Activated T-helper 17 cell treated with anti-CD3 and anti-CD28 coated beads, Interleukin-2, amount 50 U/mL, for 72 hours (primary cell): Measurements from ENCODE around the gene ASTN1. TPM values are rescaled to one million over a fixed set of nuclear protein-coding genes. Genes with fewer than 3 reads are reported as not detected.

ENCODE experiments used
- ATAC-seq: fragments of 150-1000 bp; cut with Tn5 transposase; replicated peaks from 2 replicates; pipeline ENCODE4 v1.10.0; 2021; ENCODE audit warnings: mild to moderate bottlenecking, moderate library complexity
- H3K27ac Mint-ChIP-seq: one replicate; pipeline ENCODE4 v1.8.0; 2022; ENCODE audit warnings: mixed read lengths
- H3K27me3 Mint-ChIP-seq: one replicate; pipeline ENCODE4 v1.8.0; 2022; ENCODE audit warnings: mixed read lengths
- H3K36me3 Mint-ChIP-seq: one replicate; pipeline ENCODE4 v1.8.0; 2022; ENCODE audit warnings: low read depth, mild to moderate bottlenecking, mixed read lengths
- H3K4me1 Mint-ChIP-seq: one replicate; pipeline ENCODE4 v1.8.0; 2022; ENCODE audit warnings: mixed read lengths
- H3K4me3 Mint-ChIP-seq: one replicate; pipeline ENCODE4 v1.8.0; 2022; ENCODE audit warnings: mild to moderate bottlenecking, mixed read lengths
- H3K9me3 Mint-ChIP-seq: one replicate; pipeline ENCODE4 v1.8.0; 2022; ENCODE audit warnings: mixed read lengths
- total RNA-seq, 2 donors: library from RNA; stranded (reverse); gene quantifications; one replicate each; pipeline ENCODE4 v1.2.3, GENCODE V29; 2022

Gene ASTN1
- total RNA-seq, 2 donors from 2014 or later, result not detected

- no peaks in the 10 kb centered on the region for H3K36me3 Mint-ChIP-seq
- ATAC-seq, result no peak
- peaks cover 4% of the 10 kb centered on the region for H3K27me3 Mint-ChIP-seq
- H3K4me3 Mint-ChIP-seq, result no peak overlapping the region
- H3K9me3 Mint-ChIP-seq, result peaks cover 4% of the 10 kb centered on the region
- no peaks in the 10 kb centered on the region for H3K4me1 Mint-ChIP-seq
- H3K27ac Mint-ChIP-seq, result no peak overlapping the region
Observed at GRCh38 chr1:176876966-176877515, 287.5 kb downstream of the ASTN1 start.

GRCh38 chr1:176869577-176869976 lies 294.9 kb downstream of the ASTN1 start:
- ATAC-seq, result no peak
- Mint-ChIP-seq H3K27ac (no peak overlapping the region), H3K36me3 (no peaks in the 10 kb centered on the region), H3K9me3 (peaks cover 8% of the 10 kb centered on the region), H3K4me3 (no peak overlapping the region), H3K4me1 (no peaks in the 10 kb centered on the region), H3K27me3 (peaks cover 10% of the 10 kb centered on the region)

GRCh38 chr1:176866011-176866714 lies 298.3 kb downstream of the ASTN1 start:
- no peak for ATAC-seq
- Mint-ChIP-seq H3K9me3 (peaks cover 4% of the 10 kb centered on the region), H3K27me3 (peaks cover 10% of the 10 kb centered on the region), H3K27ac (no peak overlapping the region), H3K4me3 (no peak overlapping the region), H3K4me1 (no peaks in the 10 kb centered on the region), H3K36me3 (no peaks in the 10 kb centered on the region)

GRCh38 chr1:176864211-176864610 lies 300.3 kb downstream of the ASTN1 start:
- ATAC-seq, result no peak
- H3K27me3 Mint-ChIP-seq, result peaks cover 7% of the 10 kb centered on the region
- H3K27ac Mint-ChIP-seq, result no peak overlapping the region
- H3K4me1 Mint-ChIP-seq, result no peaks in the 10 kb centered on the region
- peaks cover 4% of the 10 kb centered on the region for H3K9me3 Mint-ChIP-seq
- no peak overlapping the region for H3K4me3 Mint-ChIP-seq
- no peaks in the 10 kb centered on the region for H3K36me3 Mint-ChIP-seq

- Mint-ChIP-seq H3K4me1 (no peaks in the 10 kb centered on the region), H3K27me3 (peaks cover 7% of the 10 kb centered on the region), H3K4me3 (no peak overlapping the region), H3K36me3 (no peaks in the 10 kb centered on the region), H3K27ac (no peak overlapping the region), H3K9me3 (peaks cover 4% of the 10 kb centered on the region)
- no peak for ATAC-seq
Observed at GRCh38 chr1:176863613-176864012, 300.9 kb downstream of the ASTN1 start.

- H3K4me1 Mint-ChIP-seq, result no peaks in the 10 kb centered on the region
- no peaks in the 10 kb centered on the region for H3K36me3 Mint-ChIP-seq
- H3K4me3 Mint-ChIP-seq, result no peak overlapping the region
- peaks cover 4% of the 10 kb centered on the region for H3K9me3 Mint-ChIP-seq
- ATAC-seq, result no peak
- peaks cover 13% of the 10 kb centered on the region for H3K27me3 Mint-ChIP-seq
- H3K27ac Mint-ChIP-seq, result no peak overlapping the region
Observed at GRCh38 chr1:176858433-176858916, 306.0 kb downstream of the ASTN1 start.

- H3K27me3 Mint-ChIP-seq, result peaks cover 13% of the 10 kb centered on the region
- no peak overlapping the region for H3K4me3 Mint-ChIP-seq
Observed at GRCh38 chr1:176857632-176858031, 306.9 kb downstream of the ASTN1 start.

GRCh38 chr1:176854758-176855745 lies 309.5 kb downstream of the ASTN1 start:
- H3K4me3 Mint-ChIP-seq, result no peak overlapping the region
- no peak for ATAC-seq
- H3K27ac Mint-ChIP-seq, result no peak overlapping the region
- peaks cover 9% of the 10 kb centered on the region for H3K27me3 Mint-ChIP-seq
- H3K9me3 Mint-ChIP-seq, result peaks cover 8% of the 10 kb centered on the region
- H3K36me3 Mint-ChIP-seq, result no peaks in the 10 kb centered on the region
- H3K4me1 Mint-ChIP-seq, result no peaks in the 10 kb centered on the region

More at GRCh38 chr1:176857632-176858031, 306.9 kb downstream of the ASTN1 start:
- no peaks in the 10 kb centered on the region for H3K4me1 Mint-ChIP-seq
- no peak for ATAC-seq
- H3K9me3 Mint-ChIP-seq, result peaks cover 4% of the 10 kb centered on the region
- H3K27ac Mint-ChIP-seq, result no peak overlapping the region
- no peaks in the 10 kb centered on the region for H3K36me3 Mint-ChIP-seq

GRCh38 chr1:176854121-176854520 lies 310.4 kb downstream of the ASTN1 start:
- ATAC-seq, result no peak
- H3K9me3 Mint-ChIP-seq, result peaks cover 8% of the 10 kb centered on the region
- H3K27ac Mint-ChIP-seq, result no peak overlapping the region

GRCh38 chr1:176853503-176853902 lies 311.0 kb downstream of the ASTN1 start:
- Mint-ChIP-seq H3K27ac (no peak overlapping the region), H3K9me3 (peaks cover 7% of the 10 kb centered on the region), H3K4me3 (no peak overlapping the region), H3K27me3 (peaks cover 9% of the 10 kb centered on the region), H3K36me3 (no peaks in the 10 kb centered on the region), H3K4me1 (no peaks in the 10 kb centered on the region)
- ATAC-seq, result no peak

More at GRCh38 chr1:176854121-176854520, 310.4 kb downstream of the ASTN1 start:
- H3K4me1 Mint-ChIP-seq, result no peaks in the 10 kb centered on the region
- no peak overlapping the region for H3K4me3 Mint-ChIP-seq
- peaks cover 9% of the 10 kb centered on the region for H3K27me3 Mint-ChIP-seq
- no peaks in the 10 kb centered on the region for H3K36me3 Mint-ChIP-seq

- no peak for ATAC-seq
- no peaks in the 10 kb centered on the region for H3K36me3 Mint-ChIP-seq
- peaks cover 3% of the 10 kb centered on the region for H3K9me3 Mint-ChIP-seq
- H3K27me3 Mint-ChIP-seq, result peaks cover 7% of the 10 kb centered on the region
- H3K27ac Mint-ChIP-seq, result no peak overlapping the region
- H3K4me3 Mint-ChIP-seq, result no peak overlapping the region
- no peaks in the 10 kb centered on the region for H3K4me1 Mint-ChIP-seq
Observed at GRCh38 chr1:176852124-176852523, 312.4 kb downstream of the ASTN1 start.

- peaks cover 6% of the 10 kb centered on the region for H3K9me3 Mint-ChIP-seq
- no peak overlapping the region for H3K27ac Mint-ChIP-seq
- no peak overlapping the region for H3K4me3 Mint-ChIP-seq
- no peaks in the 10 kb centered on the region for H3K4me1 Mint-ChIP-seq
- no peak for ATAC-seq
- no peaks in the 10 kb centered on the region for H3K36me3 Mint-ChIP-seq
- peaks cover 6% of the 10 kb centered on the region for H3K27me3 Mint-ChIP-seq
Observed at GRCh38 chr1:176850871-176851270, 313.6 kb downstream of the ASTN1 start.

- ATAC-seq, result no peak
- no peaks in the 10 kb centered on the region for H3K4me1 Mint-ChIP-seq
- H3K27me3 Mint-ChIP-seq, result peaks cover 9% of the 10 kb centered on the region
- no peak overlapping the region for H3K27ac Mint-ChIP-seq
- no peak overlapping the region for H3K4me3 Mint-ChIP-seq
- peaks cover 8% of the 10 kb centered on the region for H3K9me3 Mint-ChIP-seq
- no peaks in the 10 kb centered on the region for H3K36me3 Mint-ChIP-seq
Observed at GRCh38 chr1:176849281-176849680, 315.2 kb downstream of the ASTN1 start.

- ATAC-seq, result no peak
- Mint-ChIP-seq H3K9me3 (peaks cover 8% of the 10 kb centered on the region), H3K4me3 (no peak overlapping the region), H3K4me1 (no peaks in the 10 kb centered on the region), H3K36me3 (no peaks in the 10 kb centered on the region), H3K27ac (no peak overlapping the region), H3K27me3 (peaks cover 6% of the 10 kb centered on the region)
Observed at GRCh38 chr1:176847052-176847451, 317.5 kb downstream of the ASTN1 start.
